ENCODE results near the gene ZNF319.

DNA sequence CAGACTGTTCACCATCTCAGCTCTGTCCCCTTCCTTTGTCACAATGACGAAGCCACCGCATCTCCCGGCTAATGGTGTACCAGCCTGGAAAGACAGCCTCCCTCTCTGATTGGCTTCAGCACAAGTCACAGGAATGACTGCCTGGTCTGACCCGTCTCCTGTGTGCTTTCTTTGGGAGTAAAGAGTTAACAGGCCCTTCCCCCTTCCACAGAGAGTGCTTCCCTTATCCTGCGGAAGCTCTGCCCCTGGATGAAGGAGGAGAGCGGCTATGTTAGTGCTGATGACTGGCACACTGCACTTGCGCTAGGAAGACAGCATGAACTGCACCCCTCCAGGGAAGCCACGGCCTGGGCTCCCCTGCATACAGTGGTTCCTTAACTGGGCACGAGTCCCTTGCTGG, 12.0 kb upstream of the ZNF319 start:
- TF ChIP-seq, protein P1, sequence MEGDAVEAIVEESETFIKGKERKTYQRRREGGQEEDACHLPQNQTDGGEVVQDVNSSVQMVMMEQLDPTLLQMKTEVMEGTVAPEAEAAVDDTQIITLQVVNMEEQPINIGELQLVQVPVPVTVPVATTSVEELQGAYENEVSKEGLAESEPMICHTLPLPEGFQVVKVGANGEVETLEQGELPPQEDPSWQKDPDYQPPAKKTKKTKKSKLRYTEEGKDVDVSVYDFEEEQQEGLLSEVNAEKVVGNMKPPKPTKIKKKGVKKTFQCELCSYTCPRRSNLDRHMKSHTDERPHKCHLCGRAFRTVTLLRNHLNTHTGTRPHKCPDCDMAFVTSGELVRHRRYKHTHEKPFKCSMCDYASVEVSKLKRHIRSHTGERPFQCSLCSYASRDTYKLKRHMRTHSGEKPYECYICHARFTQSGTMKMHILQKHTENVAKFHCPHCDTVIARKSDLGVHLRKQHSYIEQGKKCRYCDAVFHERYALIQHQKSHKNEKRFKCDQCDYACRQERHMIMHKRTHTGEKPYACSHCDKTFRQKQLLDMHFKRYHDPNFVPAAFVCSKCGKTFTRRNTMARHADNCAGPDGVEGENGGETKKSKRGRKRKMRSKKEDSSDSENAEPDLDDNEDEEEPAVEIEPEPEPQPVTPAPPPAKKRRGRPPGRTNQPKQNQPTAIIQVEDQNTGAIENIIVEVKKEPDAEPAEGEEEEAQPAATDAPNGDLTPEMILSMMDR (conservative IDR thresholded peaks at IDR 0.05; ENCODE audit: low read length), result no peak
- TF ChIP-seq EZH2phosphoT487 (IDR thresholded peaks at IDR 0.05; ENCODE audit: borderline replicate concordance, low read depth, low read length), result no peak

Data from OCI-LY7 (cell line).